Hepatocyte (in vitro differentiated cells): Measurements from ENCODE around the gene MTHFD1L. TPM values are rescaled to one million over a fixed set of nuclear protein-coding genes. Genes with fewer than 3 reads are reported as not detected.

Experiments
- DNase-seq: peaks from one replicate; pipeline ENCODE4 v3.0.0-alpha.2; 2016; ENCODE audit warnings: low spot score
- H2AFZ ChIP-seq: fragments of 200-600 bp; sonication (generic); 2 replicates; pipeline ENCODE4 v1.6.0; 2016; ENCODE audit warnings: antibody characterized with exemption, mild to moderate bottlenecking
- H3K27ac ChIP-seq: fragments of 200-600 bp; sonication (generic); 2 replicates; pipeline ENCODE4 v1.5.1; 2016; ENCODE audit warnings: mild to moderate bottlenecking
- H3K27me3 ChIP-seq: fragments of 200-600 bp; sonication (generic); 2 replicates; pipeline ENCODE4 v1.6.1; 2016
- H3K36me3 ChIP-seq: fragments of 200-600 bp; sonication (generic); replicated peaks from 2 replicates; pipeline ENCODE4 v1.5.1; 2016; ENCODE audit warnings: low read depth; ENCODE audit not compliant: insufficient read depth
- H3K4me1 ChIP-seq: fragments of 200-600 bp; sonication (generic); 2 replicates; pipeline ENCODE4 v1.5.1; 2016; ENCODE audit warnings: mild to moderate bottlenecking, moderate library complexity; ENCODE audit not compliant: insufficient read depth
- H3K4me2 ChIP-seq: fragments of 200-600 bp; sonication (generic); 2 replicates; pipeline ENCODE4 v1.6.0; 2016
- H3K4me3 ChIP-seq: fragments of 200-600 bp; sonication (generic); 2 replicates; pipeline ENCODE4 v1.5.1; 2016; ENCODE audit warnings: mild to moderate bottlenecking
- H3K79me2 ChIP-seq: fragments of 200-600 bp; sonication (generic); 2 replicates; pipeline ENCODE4 v1.6.0; 2017; ENCODE audit warnings: mild to moderate bottlenecking
- H3K9me2 ChIP-seq: fragments of 200-600 bp; sonication (generic); replicated peaks from 2 replicates; pipeline ENCODE4 v1.6.0; 2017; ENCODE audit warnings: mild to moderate bottlenecking; ENCODE audit not compliant: insufficient read depth
- H3K9me3 ChIP-seq: fragments of 200-600 bp; sonication (generic); 2 replicates; pipeline ENCODE4 v1.5.1; 2016; ENCODE audit warnings: low read depth, mild to moderate bottlenecking
- H4K20me1 ChIP-seq: fragments of 200-600 bp; sonication (generic); 2 replicates; pipeline ENCODE4 v1.6.0; 2016; ENCODE audit warnings: mild to moderate bottlenecking; ENCODE audit not compliant: insufficient read depth, poor library complexity, severe bottlenecking
- EZH2 ChIP-seq: fragments of 200-600 bp; sonication (generic); IDR thresholded peaks from 2 replicates; pipeline ENCODE4 v1.6.1; 2016; ENCODE audit warnings: antibody characterized with exemption, mild to moderate bottlenecking, borderline replicate concordance
- EZH2phosphoT487 ChIP-seq: fragments of 200-600 bp; sonication (generic); IDR thresholded peaks from one replicate; pipeline ENCODE4 v1.6.1; 2018; ENCODE audit warnings: antibody characterized with exemption, mild to moderate bottlenecking, low read depth, moderate library complexity; ENCODE audit not compliant: unreplicated experiment, severe bottlenecking
- WGBS: methylation state at CpG from one replicate; pipeline ENCODE4 v1.1.6; 2016; ENCODE audit warnings: low lambda C conversion rate; ENCODE audit errors: missing lambda C conversion rate; 5-methylcytosine and 5-hydroxymethylcytosine counted together
- polyA plus RNA-seq: library from polyadenylated mRNA; unstranded; fragments of >200 nt; fragmentation: Nextera tagmentation; extraction: Ambion mirVana; gene quantifications from 2 replicates; pipeline ENCODE4 v1.2.1, GENCODE V29; 2016
- total RNA-seq: library from RNA; depleted of rRNA; stranded (reverse); fragments of >200 nt; gene quantifications from 2 replicates; pipeline ENCODE4 v1.2.3, GENCODE V29; 2014
- TF ChIP-seq, protein P1 (sequence below): fragments of 200-600 bp; sonication (generic); IDR thresholded peaks from 2 replicates; pipeline ENCODE4 v1.5.1; 2016; ENCODE audit warnings: antibody characterized with exemption, mild to moderate bottlenecking; ENCODE audit not compliant: poor library complexity

Gene MTHFD1L
- total and polyA plus RNA-seq, 2 experiments from 2014 or later = 28.4 to 30.8 TPM

DNA sequence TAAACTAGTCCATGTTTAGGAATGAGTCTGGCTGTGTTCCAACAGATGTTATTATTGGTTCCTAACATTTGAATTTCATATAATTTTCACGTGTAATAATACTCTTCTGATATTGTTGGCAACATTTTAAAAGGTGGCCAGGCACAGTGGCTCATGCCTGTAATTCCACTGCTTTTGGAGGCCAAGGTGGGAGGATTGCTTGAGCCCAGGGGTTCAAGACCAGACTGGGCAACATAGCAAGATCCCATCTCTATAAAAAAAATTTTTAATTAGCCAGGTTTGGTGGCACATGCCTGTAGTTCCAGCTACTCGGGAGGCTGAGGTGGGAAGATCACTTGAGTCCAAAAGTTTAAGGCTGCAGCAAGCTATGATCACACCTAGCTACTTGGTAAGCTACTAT is 116.2 kb downstream of the MTHFD1L start:
- no peak for DNase-seq
- no peak overlapping the region for H2AFZ ChIP-seq
- no peaks in the 10 kb centered on the region for H3K79me2 ChIP-seq
- no peak for TF ChIP-seq EZH2phosphoT487
- TF ChIP-seq EZH2 = no peak
- TF ChIP-seq, protein P1, sequence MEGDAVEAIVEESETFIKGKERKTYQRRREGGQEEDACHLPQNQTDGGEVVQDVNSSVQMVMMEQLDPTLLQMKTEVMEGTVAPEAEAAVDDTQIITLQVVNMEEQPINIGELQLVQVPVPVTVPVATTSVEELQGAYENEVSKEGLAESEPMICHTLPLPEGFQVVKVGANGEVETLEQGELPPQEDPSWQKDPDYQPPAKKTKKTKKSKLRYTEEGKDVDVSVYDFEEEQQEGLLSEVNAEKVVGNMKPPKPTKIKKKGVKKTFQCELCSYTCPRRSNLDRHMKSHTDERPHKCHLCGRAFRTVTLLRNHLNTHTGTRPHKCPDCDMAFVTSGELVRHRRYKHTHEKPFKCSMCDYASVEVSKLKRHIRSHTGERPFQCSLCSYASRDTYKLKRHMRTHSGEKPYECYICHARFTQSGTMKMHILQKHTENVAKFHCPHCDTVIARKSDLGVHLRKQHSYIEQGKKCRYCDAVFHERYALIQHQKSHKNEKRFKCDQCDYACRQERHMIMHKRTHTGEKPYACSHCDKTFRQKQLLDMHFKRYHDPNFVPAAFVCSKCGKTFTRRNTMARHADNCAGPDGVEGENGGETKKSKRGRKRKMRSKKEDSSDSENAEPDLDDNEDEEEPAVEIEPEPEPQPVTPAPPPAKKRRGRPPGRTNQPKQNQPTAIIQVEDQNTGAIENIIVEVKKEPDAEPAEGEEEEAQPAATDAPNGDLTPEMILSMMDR = no peak
- H3K4me3 ChIP-seq = no peak overlapping the region
- H3K27me3 ChIP-seq = no peaks in the 10 kb centered on the region
- no peaks in the 10 kb centered on the region for H3K4me1 ChIP-seq
- H3K4me2 ChIP-seq = no peak overlapping the region
- 96% methylated on average over 2 of the region's 2 CpGs for WGBS
- H4K20me1 ChIP-seq = no peaks in the 10 kb centered on the region
- no peak overlapping the region for H3K27ac ChIP-seq
- no peaks in the 10 kb centered on the region for H3K36me3 ChIP-seq
- H3K9me3 ChIP-seq = no peaks in the 10 kb centered on the region
- H3K9me2 ChIP-seq = no peaks in the 10 kb centered on the region

DNA sequence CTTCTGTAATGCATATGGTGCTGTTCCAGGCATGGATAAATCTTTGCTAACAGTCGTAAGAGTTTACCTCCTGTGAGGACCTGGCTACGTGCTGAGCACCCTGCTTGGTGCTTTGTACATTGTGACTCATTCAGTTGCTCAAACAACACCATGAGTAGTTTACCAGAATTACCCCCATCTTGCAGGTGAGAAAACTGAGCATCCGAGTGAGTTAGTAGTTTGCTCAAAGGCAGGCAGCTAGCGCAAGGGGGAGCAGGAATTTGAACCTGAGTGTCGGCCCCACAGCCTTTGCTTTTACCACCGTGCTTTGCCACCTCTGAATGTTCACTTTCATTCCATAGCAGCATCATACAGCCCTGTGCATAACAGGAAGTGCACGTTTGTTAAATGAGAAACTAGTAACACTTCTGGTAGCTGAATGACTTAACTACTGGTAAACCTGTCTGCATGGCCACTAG is 121.9 kb downstream of the MTHFD1L start:
- no peak for TF ChIP-seq EZH2
- no peak for TF ChIP-seq EZH2phosphoT487
- TF ChIP-seq, protein P1 = no peak
- H3K9me2 ChIP-seq = no peaks in the 10 kb centered on the region
- H3K4me2 ChIP-seq = no peak overlapping the region
- H3K4me1 ChIP-seq = no peaks in the 10 kb centered on the region
- H2AFZ ChIP-seq = no peak overlapping the region
- H4K20me1 ChIP-seq = no peaks in the 10 kb centered on the region
- no peaks in the 10 kb centered on the region for H3K27me3 ChIP-seq
- H3K4me3 ChIP-seq = no peak overlapping the region
- H3K36me3 ChIP-seq = no peaks in the 10 kb centered on the region
- 80% methylated on average over 7 of the region's 7 CpGs for WGBS
- no peak for DNase-seq
- no peak overlapping the region for H3K27ac ChIP-seq
- H3K9me3 ChIP-seq = no peaks in the 10 kb centered on the region
- H3K79me2 ChIP-seq = no peaks in the 10 kb centered on the region

DNA sequence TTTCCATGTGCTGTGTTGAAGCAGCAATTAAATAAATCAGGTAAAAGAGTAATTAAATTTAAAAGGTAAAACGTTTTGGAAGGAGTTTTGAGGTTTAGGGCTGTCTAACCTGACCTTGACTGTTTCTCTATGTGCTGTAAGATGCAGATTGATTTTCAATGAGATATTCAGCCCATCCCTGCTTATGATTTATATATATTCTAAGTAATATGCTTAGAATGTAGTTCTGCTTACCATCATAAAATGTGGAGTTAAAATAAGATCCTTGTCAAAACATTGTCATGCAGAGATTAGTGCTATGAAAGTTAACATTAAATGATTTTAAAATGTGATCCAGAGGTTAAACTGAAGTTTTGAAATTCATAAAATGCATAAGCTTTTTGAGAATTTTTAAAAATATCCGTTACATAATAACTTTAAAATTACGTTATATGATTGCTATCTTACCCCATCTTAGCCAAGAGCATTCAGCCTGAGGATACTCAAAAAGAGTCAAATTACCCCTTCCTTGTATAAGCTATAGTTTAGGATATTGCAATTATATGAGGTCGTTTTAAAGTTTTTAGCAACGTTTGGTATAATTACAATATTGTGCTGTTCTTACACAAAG is 122.5 kb downstream of the MTHFD1L start:
- H3K4me2 ChIP-seq = no peak overlapping the region
- H3K9me2 ChIP-seq = no peaks in the 10 kb centered on the region
- no peak overlapping the region for H2AFZ ChIP-seq
- no peaks in the 10 kb centered on the region for H3K4me1 ChIP-seq
- no peaks in the 10 kb centered on the region for H3K9me3 ChIP-seq
- no peaks in the 10 kb centered on the region for H3K79me2 ChIP-seq
- DNase-seq = no peak
- WGBS = 59% methylated on average over 5 of the region's 5 CpGs
- no peak overlapping the region for H3K27ac ChIP-seq
- H4K20me1 ChIP-seq = no peaks in the 10 kb centered on the region
- H3K27me3 ChIP-seq = no peaks in the 10 kb centered on the region
- TF ChIP-seq EZH2 (no peak), EZH2phosphoT487 (no peak)
- TF ChIP-seq, protein P1 = no peak
- H3K4me3 ChIP-seq = no peak overlapping the region
- H3K36me3 ChIP-seq = no peaks in the 10 kb centered on the region
